K562 (cell line): ENCODE data around the gene RPL27. TPM values are rescaled to one million over a fixed set of nuclear protein-coding genes. Genes with fewer than 3 reads are reported as not detected.

ENCODE experiments used
- BACH1 ChIP-seq: fragments of 200-800 bp; sonication (Bioruptor generic); IDR thresholded peaks from 2 replicates; pipeline ENCODE4 v1.6.1; 2016; ENCODE audit warnings: missing genetic modification characterization, missing compliant biosample characterization
- ESRRA ChIP-seq: fragments of 450-650 bp; IDR thresholded peaks from 2 replicates; pipeline ENCODE4 v1.6.1; 2014; ENCODE audit warnings: low read depth, mild to moderate bottlenecking, moderate library complexity, borderline replicate concordance
- FOXP1 ChIP-seq: sonication (generic); formaldehyde crosslinking; IDR thresholded peaks from 2 replicates; pipeline ENCODE4 v1.8.0; 2022; ENCODE audit warnings: mild to moderate bottlenecking, missing genetic modification reagents
- PHF8 ChIP-seq: fragments of 200-600 bp; sonication (generic); IDR thresholded peaks from 2 replicates; pipeline ENCODE4 v1.6.1; 2012; ENCODE audit warnings: mixed run types, mild to moderate bottlenecking, inconsistent platforms, low read length, moderate library complexity, borderline replicate concordance
- RCOR1 ChIP-seq, 2 experiments: IDR thresholded peaks; 2 replicates each; pipeline ENCODE4 v1.6.1; 2012; ENCODE audit warnings: low read depth in 2 of 2, low read length in 2 of 2, borderline replicate concordance in 1 of 2, improper control_type of control experiment in 1 of 2
- SP1 ChIP-seq: sonication (generic); formaldehyde crosslinking; IDR thresholded peaks from 2 replicates; pipeline ENCODE4 v1.8.1; 2022; ENCODE audit warnings: mild to moderate bottlenecking, missing genetic modification reagents
- ZNF23 ChIP-seq: fragments of 250-450 bp; sonication (Bioruptor Pico); IDR thresholded peaks from 2 replicates; pipeline ENCODE4 v1.4.0; 2020; ENCODE audit warnings: mild to moderate bottlenecking
- ZNF696 ChIP-seq: fragments of 250-450 bp; sonication (Bioruptor Pico); conservative IDR thresholded peaks from 2 replicates; pipeline ENCODE4 v1.4.0; 2020; ENCODE audit warnings: mild to moderate bottlenecking, moderate library complexity
- polyA plus RNA-seq, 8 experiments: library from polyadenylated mRNA; depleted of rRNA in 4 of 8; stranded (reverse) in 5 of 8; unstranded in 3 of 8; fragments of >200 nt; fragmentation: Nextera tagmentation in 2 of 8; fragmentation: Illumina TruSeq in 1 of 8; extraction: Ambion mirVana in 2 of 8; extraction: Trizol in 1 of 8; gene quantifications; 2 replicates each; pipeline versions ENCODE4 v1.2.1 to v1.2.3, GENCODE V29; 2011 to 2014; ENCODE audit warnings: inconsistent platforms in 1 of 8, missing spikeins in 1 of 8
- total RNA-seq, 7 experiments: library from RNA; depleted of rRNA in 6 of 7; stranded (reverse); fragments of >200 nt in 6 of 7; fragmentation: Illumina TruSeq in 2 of 7; extraction: Trizol in 2 of 7; gene quantifications; 2 replicates each; pipeline versions ENCODE4 v1.2.1 to v1.2.3, GENCODE V29; 2011 to 2021; ENCODE audit warnings: low replicate concordance in 1 of 7
- TF ChIP-seq, protein P1 (sequence below), 2 experiments: fragments of 450-650 bp; formaldehyde crosslinking in 1 of 2; IDR thresholded peaks; 2 replicates each; pipeline versions ENCODE4 v1.4.0 to v1.6.1; 2014 to 2020; ENCODE audit warnings: mild to moderate bottlenecking in 2 of 2, borderline replicate concordance in 1 of 2, low read depth in 1 of 2
- TF ChIP-seq, protein P2 (sequence below): sonication (generic); formaldehyde crosslinking; IDR thresholded peaks from 2 replicates; pipeline ENCODE4 v1.8.1; 2023; ENCODE audit warnings: mild to moderate bottlenecking, missing genetic modification reagents
- TF ChIP-seq, protein P3 (sequence below): fragments of 250-450 bp; sonication (Bioruptor Pico); IDR thresholded peaks from 2 replicates; pipeline ENCODE4 v1.5.0; 2020; ENCODE audit warnings: mild to moderate bottlenecking, borderline replicate concordance
- TF ChIP-seq, protein P4 (sequence below): fragments of 250-450 bp; sonication (Bioruptor Pico); IDR thresholded peaks from 2 replicates; pipeline ENCODE4 v1.8.0; 2021; ENCODE audit warnings: moderate library complexity, mild to moderate bottlenecking, inconsistent platforms

The RPL27 gene
- total and polyA plus RNA-seq, 9 of the 15 experiments (the other 6 are each of a cell fraction or from before 2014, with no cell fraction given) = 1,539 to 6,155 (median 3,710) TPM

DNA sequence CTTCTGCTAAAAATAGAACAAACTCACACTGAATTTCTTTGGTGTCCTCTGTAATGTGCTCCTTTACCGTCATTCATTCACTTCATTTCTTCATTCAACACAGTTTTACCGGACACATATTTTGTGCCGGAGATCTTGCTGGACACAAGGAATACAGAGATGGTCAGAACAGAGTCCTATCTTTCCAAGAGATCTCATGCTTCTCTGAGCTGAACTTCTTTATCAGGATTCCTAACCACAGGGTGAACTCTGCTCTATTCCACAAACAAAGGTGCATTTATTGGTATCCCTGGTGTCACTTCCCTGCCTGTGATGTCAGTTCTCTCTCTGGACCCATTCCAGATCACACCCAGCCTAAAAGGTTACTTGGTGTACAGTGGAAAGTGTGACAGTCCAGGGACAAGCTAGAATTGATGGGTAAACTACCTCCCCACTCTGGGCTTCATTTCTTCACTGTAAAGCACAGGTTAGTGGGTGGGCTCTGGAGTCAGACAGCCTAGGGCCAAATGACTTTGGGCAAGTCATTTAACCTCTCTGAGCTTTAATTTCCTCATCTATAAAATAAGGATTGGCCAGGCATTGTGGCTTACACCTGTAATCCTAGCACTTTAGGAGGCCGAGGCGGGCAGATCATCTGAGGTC is 12.6 kb downstream of the RPL27 start (continued):
- TF ChIP-seq, protein P1, sequence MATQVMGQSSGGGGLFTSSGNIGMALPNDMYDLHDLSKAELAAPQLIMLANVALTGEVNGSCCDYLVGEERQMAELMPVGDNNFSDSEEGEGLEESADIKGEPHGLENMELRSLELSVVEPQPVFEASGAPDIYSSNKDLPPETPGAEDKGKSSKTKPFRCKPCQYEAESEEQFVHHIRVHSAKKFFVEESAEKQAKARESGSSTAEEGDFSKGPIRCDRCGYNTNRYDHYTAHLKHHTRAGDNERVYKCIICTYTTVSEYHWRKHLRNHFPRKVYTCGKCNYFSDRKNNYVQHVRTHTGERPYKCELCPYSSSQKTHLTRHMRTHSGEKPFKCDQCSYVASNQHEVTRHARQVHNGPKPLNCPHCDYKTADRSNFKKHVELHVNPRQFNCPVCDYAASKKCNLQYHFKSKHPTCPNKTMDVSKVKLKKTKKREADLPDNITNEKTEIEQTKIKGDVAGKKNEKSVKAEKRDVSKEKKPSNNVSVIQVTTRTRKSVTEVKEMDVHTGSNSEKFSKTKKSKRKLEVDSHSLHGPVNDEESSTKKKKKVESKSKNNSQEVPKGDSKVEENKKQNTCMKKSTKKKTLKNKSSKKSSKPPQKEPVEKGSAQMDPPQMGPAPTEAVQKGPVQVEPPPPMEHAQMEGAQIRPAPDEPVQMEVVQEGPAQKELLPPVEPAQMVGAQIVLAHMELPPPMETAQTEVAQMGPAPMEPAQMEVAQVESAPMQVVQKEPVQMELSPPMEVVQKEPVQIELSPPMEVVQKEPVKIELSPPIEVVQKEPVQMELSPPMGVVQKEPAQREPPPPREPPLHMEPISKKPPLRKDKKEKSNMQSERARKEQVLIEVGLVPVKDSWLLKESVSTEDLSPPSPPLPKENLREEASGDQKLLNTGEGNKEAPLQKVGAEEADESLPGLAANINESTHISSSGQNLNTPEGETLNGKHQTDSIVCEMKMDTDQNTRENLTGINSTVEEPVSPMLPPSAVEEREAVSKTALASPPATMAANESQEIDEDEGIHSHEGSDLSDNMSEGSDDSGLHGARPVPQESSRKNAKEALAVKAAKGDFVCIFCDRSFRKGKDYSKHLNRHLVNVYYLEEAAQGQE (IDR thresholded peaks at IDR 0.05; ENCODE audit: borderline replicate concordance) = no peak
- TF ChIP-seq, protein P1 (CRISPR knock-in tag; IDR thresholded peaks at IDR 0.05; ENCODE audit: low read depth) = no peak
- TF ChIP-seq, protein P2, sequence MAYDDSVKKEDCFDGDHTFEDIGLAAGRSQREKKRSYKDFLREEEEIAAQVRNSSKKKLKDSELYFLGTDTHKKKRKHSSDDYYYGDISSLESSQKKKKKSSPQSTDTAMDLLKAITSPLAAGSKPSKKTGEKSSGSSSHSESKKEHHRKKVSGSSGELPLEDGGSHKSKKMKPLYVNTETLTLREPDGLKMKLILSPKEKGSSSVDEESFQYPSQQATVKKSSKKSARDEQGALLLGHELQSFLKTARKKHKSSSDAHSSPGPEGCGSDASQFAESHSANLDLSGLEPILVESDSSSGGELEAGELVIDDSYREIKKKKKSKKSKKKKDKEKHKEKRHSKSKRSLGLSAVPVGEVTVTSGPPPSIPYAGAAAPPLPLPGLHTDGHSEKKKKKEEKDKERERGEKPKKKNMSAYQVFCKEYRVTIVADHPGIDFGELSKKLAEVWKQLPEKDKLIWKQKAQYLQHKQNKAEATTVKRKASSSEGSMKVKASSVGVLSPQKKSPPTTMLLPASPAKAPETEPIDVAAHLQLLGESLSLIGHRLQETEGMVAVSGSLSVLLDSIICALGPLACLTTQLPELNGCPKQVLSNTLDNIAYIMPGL (CRISPR knock-in tag) = no peak
- TF ChIP-seq FOXP1 (CRISPR knock-in tag) = no peak
- TF ChIP-seq ESRRA = peak; percentile 64; the same call in 1 of the 2 replicates
- peak in 1 of 2 experiments; percentile 16; a peak in 1 of 4 replicates for TF ChIP-seq RCOR1 (IDR thresholded peaks at IDR 0.05; ENCODE audit: borderline replicate concordance in 1 of 2, low read depth in 2 of 2, low read length in 2 of 2)
- no peak for TF ChIP-seq PHF8
- TF ChIP-seq, protein P3, sequence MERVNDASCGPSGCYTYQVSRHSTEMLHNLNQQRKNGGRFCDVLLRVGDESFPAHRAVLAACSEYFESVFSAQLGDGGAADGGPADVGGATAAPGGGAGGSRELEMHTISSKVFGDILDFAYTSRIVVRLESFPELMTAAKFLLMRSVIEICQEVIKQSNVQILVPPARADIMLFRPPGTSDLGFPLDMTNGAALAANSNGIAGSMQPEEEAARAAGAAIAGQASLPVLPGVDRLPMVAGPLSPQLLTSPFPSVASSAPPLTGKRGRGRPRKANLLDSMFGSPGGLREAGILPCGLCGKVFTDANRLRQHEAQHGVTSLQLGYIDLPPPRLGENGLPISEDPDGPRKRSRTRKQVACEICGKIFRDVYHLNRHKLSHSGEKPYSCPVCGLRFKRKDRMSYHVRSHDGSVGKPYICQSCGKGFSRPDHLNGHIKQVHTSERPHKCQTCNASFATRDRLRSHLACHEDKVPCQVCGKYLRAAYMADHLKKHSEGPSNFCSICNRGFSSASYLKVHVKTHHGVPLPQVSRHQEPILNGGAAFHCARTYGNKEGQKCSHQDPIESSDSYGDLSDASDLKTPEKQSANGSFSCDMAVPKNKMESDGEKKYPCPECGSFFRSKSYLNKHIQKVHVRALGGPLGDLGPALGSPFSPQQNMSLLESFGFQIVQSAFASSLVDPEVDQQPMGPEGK (CRISPR knock-in tag) = no peak
- TF ChIP-seq, protein P4, sequence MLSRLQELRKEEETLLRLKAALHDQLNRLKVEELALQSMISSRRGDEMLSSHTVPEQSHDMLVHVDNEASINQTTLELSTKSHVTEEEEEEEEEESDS = no peak
- TF ChIP-seq ZNF23 = no peak
- TF ChIP-seq BACH1 (tag) = no peak
- TF ChIP-seq SP1 = no peak
- no peak for TF ChIP-seq ZNF696
